Esophagus (tissue), 2 donors: ENCODE measurements around the gene MYEF2. TPM values are rescaled to one million over a fixed set of nuclear protein-coding genes. Genes with fewer than 3 reads are reported as not detected.

Experiments used
- H3K27ac ChIP-seq, 2 donors: one replicate each; pipeline ENCODE4 v1.5.1; 2013; ENCODE audit warnings: low read depth in 2 of 2, mild to moderate bottlenecking in 2 of 2, inconsistent platforms in 1 of 2, low read length in 1 of 2, moderate library complexity in 1 of 2
- H3K27me3 ChIP-seq, 2 donors: one replicate each; pipeline ENCODE4 v1.6.1; 2013; ENCODE audit warnings: low read length in 2 of 2, control low read depth in 1 of 2, mild to moderate bottlenecking in 1 of 2; ENCODE audit not compliant: insufficient read depth in 2 of 2, control insufficient read depth in 1 of 2
- H3K36me3 ChIP-seq, 2 donors: one replicate each; pipeline ENCODE4 v1.6.1; 2013; ENCODE audit warnings: low read length in 1 of 2; ENCODE audit not compliant: control insufficient read depth in 2 of 2, insufficient read depth in 2 of 2
- H3K4me1 ChIP-seq, 2 donors: one replicate each; pipeline ENCODE4 v1.6.1; 2013; ENCODE audit warnings: low read length in 1 of 2; ENCODE audit not compliant: control insufficient read depth in 2 of 2, insufficient read depth in 2 of 2
- H3K4me3 ChIP-seq, 2 donors: one replicate each; pipeline ENCODE4 v1.5.1; 2013; ENCODE audit warnings: low read length in 2 of 2, mild to moderate bottlenecking in 2 of 2, low read depth in 1 of 2, moderate library complexity in 1 of 2
- H3K9me3 ChIP-seq, 2 donors: one replicate each; pipeline ENCODE4 v1.6.1; 2013; ENCODE audit warnings: mild to moderate bottlenecking in 2 of 2, low read depth in 1 of 2, low read length in 1 of 2, moderate library complexity in 1 of 2; ENCODE audit not compliant: control insufficient read depth in 2 of 2, insufficient read depth in 1 of 2
- WGBS, 2 donors: extraction: QIAGEN DNeasy Blood & Tissue Kit; methylation state at CpG; one replicate each; pipeline ENCODE4 v1.1.7; 2013; 5-methylcytosine and 5-hydroxymethylcytosine counted together
- polyA plus RNA-seq, 2 donors: library from polyadenylated mRNA; stranded (reverse); fragments of 200-250 nt; gene quantifications; one replicate each; pipeline ENCODE4 v1.2.3, GENCODE V29; 2013
- donor health status: healthy with polysubstance abuse.
- donor health status: Bipolar disorder and iron deficiency.

Gene MYEF2
- polyA plus RNA-seq, 2 donors, result 1.7 to 1.9 TPM

GRCh38 chr15:48168616-48169015 is 9.5 kb downstream of the MYEF2 start:
- WGBS, 2 donors, result 59 to 60% methylated on average over 3 of the region's 3 CpGs
- no peaks in the 10 kb centered on the region for H3K9me3 ChIP-seq
- no peak overlapping the region for H3K27ac ChIP-seq
- H3K4me1 ChIP-seq, result no peaks in the 10 kb centered on the region
- H3K4me3 ChIP-seq, result no peak overlapping the region
- no peaks in the 10 kb centered on the region for H3K36me3 ChIP-seq
- no peaks in the 10 kb centered on the region for H3K27me3 ChIP-seq

GRCh38 chr15:48153526-48153925 is 24.6 kb downstream of the MYEF2 start:
- no peaks in the 10 kb centered on the region for H3K36me3 ChIP-seq
- no peak overlapping the region for H3K4me3 ChIP-seq
- no peaks in the 10 kb centered on the region for H3K27me3 ChIP-seq
- no peak overlapping the region for H3K27ac ChIP-seq
- WGBS, 2 donors, result 93 to 98% methylated on average over 2 of the region's 2 CpGs
- H3K4me1 ChIP-seq, result no peaks in the 10 kb centered on the region
- H3K9me3 ChIP-seq, result no peaks in the 10 kb centered on the region

GRCh38 chr15:48149858-48150257 is 28.2 kb downstream of the MYEF2 start:
- Histone ChIP-seq H3K27me3 (no peaks in the 10 kb centered on the region), H3K36me3 (no peaks in the 10 kb centered on the region), H3K27ac (no peak overlapping the region), H3K9me3 (no peaks in the 10 kb centered on the region), H3K4me3 (no peak overlapping the region), H3K4me1 (no peaks in the 10 kb centered on the region)
- 77 to 81% methylated on average over 4 of the region's 4 CpGs for WGBS, 2 donors

- H3K4me1 ChIP-seq, result no peaks in the 10 kb centered on the region
- H3K27ac ChIP-seq, result no peak overlapping the region
- H3K27me3 ChIP-seq, result no peaks in the 10 kb centered on the region
- H3K36me3 ChIP-seq, result no peaks in the 10 kb centered on the region
- no peak overlapping the region for H3K4me3 ChIP-seq
- H3K9me3 ChIP-seq, result no peaks in the 10 kb centered on the region
Measured at GRCh38 chr15:48147358-48147757, 30.7 kb downstream of the MYEF2 start.

- H3K27me3 ChIP-seq, result no peaks in the 10 kb centered on the region
- H3K36me3 ChIP-seq, result no peaks in the 10 kb centered on the region
- H3K27ac ChIP-seq, result no peak overlapping the region
- H3K4me3 ChIP-seq, result no peak overlapping the region
- no peaks in the 10 kb centered on the region for H3K4me1 ChIP-seq
- H3K9me3 ChIP-seq, result no peaks in the 10 kb centered on the region
Measured at GRCh38 chr15:48145923-48146322, 32.2 kb downstream of the MYEF2 start.

GRCh38 chr15:48144889-48145288 is 33.2 kb downstream of the MYEF2 start:
- 57 to 62% methylated on average over 1 of the region's 1 CpG for WGBS, 2 donors
- Histone ChIP-seq H3K36me3 (no peaks in the 10 kb centered on the region), H3K4me1 (no peaks in the 10 kb centered on the region), H3K4me3 (no peak overlapping the region), H3K27ac (no peak overlapping the region), H3K27me3 (no peaks in the 10 kb centered on the region), H3K9me3 (no peaks in the 10 kb centered on the region)

- Histone ChIP-seq H3K36me3 (no peaks in the 10 kb centered on the region), H3K27ac (no peak overlapping the region)
- 60 to 63% methylated on average over 1 of the region's 1 CpG for WGBS, 2 donors
Measured at GRCh38 chr15:48143856-48144255, 34.2 kb downstream of the MYEF2 start.

GRCh38 chr15:48132874-48133273 is 45.2 kb downstream of the MYEF2 start:
- Histone ChIP-seq H3K4me3 (no peak overlapping the region), H3K27me3 (no peaks in the 10 kb centered on the region), H3K36me3 (no peaks in the 10 kb centered on the region), H3K27ac (no peak overlapping the region), H3K4me1 (no peaks in the 10 kb centered on the region), H3K9me3 (no peaks in the 10 kb centered on the region)
- 88 to 89% methylated on average over 6 of the region's 6 CpGs for WGBS, 2 donors

More at GRCh38 chr15:48143856-48144255, 34.2 kb downstream of the MYEF2 start:
- Histone ChIP-seq H3K9me3 (no peaks in the 10 kb centered on the region), H3K4me3 (no peak overlapping the region), H3K4me1 (no peaks in the 10 kb centered on the region), H3K27me3 (no peaks in the 10 kb centered on the region)

- H3K36me3 ChIP-seq, result no peaks in the 10 kb centered on the region
- no peaks in the 10 kb centered on the region for H3K4me1 ChIP-seq
- H3K27ac ChIP-seq, result no peak overlapping the region
- H3K4me3 ChIP-seq, result no peak overlapping the region
- no peaks in the 10 kb centered on the region for H3K9me3 ChIP-seq
- no peaks in the 10 kb centered on the region for H3K27me3 ChIP-seq
Measured at GRCh38 chr15:48131324-48131723, 46.8 kb downstream of the MYEF2 start.

GRCh38 chr15:48126667-48127355 is 51.3 kb downstream of the MYEF2 start:
- H3K4me1 ChIP-seq, result no peaks in the 10 kb centered on the region
- H3K9me3 ChIP-seq, result no peaks in the 10 kb centered on the region
- 79 to 80% methylated on average over 6 of the region's 6 CpGs for WGBS, 2 donors
- H3K36me3 ChIP-seq, result no peaks in the 10 kb centered on the region
- H3K4me3 ChIP-seq, result no peak overlapping the region
- H3K27me3 ChIP-seq, result no peaks in the 10 kb centered on the region
- H3K27ac ChIP-seq, result no peak overlapping the region
